ENCODE data around the gene IL32.

DNA sequence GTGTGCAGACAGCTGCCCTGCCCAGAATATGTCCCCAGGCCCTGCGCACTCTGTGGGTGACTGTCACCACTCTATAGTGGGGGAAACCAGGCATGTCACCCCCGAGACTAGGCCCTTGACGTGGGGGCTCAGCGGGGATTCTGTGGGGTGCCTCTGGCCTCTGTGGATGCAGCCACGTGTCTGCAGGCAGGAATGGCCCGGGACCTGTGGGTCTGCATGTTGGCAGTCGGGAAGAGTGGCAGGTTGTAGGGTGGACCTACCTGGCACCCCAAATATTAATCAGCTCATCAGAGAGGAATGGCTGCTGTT lies 954 bp downstream of the IL32 start:
- TF ChIP-seq, protein P1, sequence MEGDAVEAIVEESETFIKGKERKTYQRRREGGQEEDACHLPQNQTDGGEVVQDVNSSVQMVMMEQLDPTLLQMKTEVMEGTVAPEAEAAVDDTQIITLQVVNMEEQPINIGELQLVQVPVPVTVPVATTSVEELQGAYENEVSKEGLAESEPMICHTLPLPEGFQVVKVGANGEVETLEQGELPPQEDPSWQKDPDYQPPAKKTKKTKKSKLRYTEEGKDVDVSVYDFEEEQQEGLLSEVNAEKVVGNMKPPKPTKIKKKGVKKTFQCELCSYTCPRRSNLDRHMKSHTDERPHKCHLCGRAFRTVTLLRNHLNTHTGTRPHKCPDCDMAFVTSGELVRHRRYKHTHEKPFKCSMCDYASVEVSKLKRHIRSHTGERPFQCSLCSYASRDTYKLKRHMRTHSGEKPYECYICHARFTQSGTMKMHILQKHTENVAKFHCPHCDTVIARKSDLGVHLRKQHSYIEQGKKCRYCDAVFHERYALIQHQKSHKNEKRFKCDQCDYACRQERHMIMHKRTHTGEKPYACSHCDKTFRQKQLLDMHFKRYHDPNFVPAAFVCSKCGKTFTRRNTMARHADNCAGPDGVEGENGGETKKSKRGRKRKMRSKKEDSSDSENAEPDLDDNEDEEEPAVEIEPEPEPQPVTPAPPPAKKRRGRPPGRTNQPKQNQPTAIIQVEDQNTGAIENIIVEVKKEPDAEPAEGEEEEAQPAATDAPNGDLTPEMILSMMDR (IDR thresholded peaks at IDR 0.05) = no peak
- TF ChIP-seq POLR2AphosphoS5 (IDR thresholded peaks at IDR 0.05) (no peak), POLR2A (IDR thresholded peaks at IDR 0.05) (no peak)
